HG03469 (cell line): Measurements from ENCODE around the gene SLC25A18.
"Not testable (repeated sequence)": the region's sequence is repeated elsewhere in the genome, so short reads cannot be mapped to it uniquely, and the experiment has no call there.

Experiments used
- ATAC-seq: cut with Tn5 transposase; IDR thresholded peaks from one replicate; pipeline ENCODE4 v1.9.1; 2021; ENCODE audit warnings: mild to moderate bottlenecking, moderate library complexity, moderate number of reproducible peaks; ENCODE audit not compliant: unreplicated experiment

SLC25A18 gene, protein sequence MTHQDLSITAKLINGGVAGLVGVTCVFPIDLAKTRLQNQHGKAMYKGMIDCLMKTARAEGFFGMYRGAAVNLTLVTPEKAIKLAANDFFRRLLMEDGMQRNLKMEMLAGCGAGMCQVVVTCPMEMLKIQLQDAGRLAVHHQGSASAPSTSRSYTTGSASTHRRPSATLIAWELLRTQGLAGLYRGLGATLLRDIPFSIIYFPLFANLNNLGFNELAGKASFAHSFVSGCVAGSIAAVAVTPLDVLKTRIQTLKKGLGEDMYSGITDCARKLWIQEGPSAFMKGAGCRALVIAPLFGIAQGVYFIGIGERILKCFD

DNA sequence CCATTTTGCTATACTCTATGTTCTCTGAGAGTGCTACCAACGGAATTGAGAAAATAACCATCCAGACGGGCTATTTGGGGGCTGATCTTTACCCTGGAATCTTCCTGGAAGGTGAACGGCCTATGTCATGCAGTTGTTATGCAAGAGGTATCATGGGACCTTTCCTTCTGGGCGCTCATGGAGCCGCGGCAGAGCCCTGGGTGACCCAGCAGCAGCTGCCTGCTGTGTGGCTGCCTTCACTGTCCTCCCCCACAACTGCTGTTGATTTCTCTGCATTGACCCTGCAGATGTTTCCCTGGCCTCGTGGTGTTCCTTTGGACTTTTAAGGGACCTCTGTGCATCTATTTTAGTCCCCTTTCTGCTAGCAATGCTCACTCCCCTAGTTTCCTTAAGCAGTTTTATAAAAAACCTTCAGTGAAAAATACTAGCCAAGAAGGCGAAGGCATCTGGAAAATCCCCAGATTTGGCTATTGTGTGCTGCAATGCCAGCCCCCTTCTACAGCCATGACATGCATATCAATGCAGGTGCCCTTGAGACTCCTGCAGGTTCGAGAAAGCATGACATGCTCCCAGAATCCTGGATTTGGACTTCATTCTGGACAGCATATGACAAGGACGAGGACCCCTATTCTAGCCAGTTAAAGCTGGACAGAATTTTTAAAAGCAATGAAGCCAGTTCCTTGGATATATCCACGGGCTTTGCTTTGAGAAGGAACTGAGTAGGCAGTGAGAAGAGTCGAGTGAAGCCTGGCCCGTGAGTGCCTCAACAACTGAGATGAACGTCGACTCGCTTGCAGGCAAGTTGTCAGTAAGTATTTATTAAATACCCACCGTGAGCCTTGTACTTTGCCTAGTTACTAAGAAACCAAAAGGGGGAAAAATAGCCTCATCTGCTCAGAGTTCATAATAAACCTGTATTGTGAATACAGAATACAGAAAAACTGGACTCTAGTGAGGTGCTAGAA, at the start of gene SLC25A18:
Gene SLC25A18, plus strand, starts transcription at position 593 of the 965 bp plus-strand sequence. CDS start 16,447 bp downstream, outside the sequence.
- ATAC-seq = no peak

DNA sequence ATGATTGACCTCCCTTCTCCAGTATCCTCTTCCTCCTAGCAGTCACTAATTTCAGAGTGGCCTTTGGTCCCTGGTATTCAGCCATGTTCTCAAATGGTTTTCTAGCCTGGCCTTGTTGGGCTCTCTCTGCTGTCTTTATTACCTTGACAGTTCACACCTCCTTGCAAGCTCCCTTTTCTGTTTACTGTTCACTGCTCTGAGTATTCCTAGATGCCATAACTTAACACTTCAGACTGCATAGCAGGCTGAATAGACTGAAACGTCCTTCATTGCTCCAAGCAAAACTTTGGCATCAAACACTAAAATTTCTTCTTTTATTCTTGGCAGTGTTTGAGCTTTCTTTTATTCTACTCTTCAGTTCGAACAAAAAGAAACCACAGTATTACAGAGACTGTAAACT, 49.7 kb upstream of the SLC25A18 start:
- no peak for ATAC-seq

DNA sequence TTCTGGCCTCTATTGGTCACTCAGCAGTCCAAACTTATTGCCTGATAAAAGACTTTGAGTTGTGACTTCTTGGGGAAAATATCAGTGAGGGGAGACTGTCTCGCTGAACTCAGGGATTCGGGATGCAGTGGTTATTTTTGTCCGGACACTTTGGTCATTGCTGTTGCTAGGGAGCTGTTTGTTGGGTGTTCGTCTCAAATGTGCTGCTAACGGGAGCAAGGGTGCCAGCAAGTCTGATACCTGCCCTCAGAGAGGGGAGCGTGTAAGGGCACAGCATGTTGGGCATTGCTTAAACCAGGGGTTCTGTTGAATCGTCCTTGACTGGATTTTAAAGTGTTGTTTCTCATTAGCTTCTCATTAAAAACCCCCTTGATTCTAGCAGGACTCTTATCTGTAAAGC, 49.2 kb upstream of the SLC25A18 start:
- no peak for ATAC-seq

DNA sequence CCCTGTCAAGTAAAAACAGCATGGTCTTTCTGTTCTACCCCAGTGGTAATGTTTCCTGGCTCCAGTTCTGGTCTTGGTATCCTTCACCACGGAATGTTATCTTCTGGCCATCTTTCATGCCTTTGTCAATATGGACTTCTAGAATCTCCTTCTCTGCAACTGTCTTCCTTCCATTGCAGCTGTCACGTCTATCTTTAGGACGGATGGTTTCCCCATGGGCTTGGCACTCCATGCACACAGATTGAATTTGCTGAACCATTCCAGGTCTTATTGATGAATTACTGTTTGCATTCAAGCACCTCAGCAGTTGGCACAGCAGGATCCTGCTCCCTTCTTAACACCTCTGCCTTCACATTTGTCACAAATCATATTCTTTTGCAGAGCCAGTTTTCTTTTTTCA, 44.9 kb upstream of the SLC25A18 start:
- no peak for ATAC-seq

DNA sequence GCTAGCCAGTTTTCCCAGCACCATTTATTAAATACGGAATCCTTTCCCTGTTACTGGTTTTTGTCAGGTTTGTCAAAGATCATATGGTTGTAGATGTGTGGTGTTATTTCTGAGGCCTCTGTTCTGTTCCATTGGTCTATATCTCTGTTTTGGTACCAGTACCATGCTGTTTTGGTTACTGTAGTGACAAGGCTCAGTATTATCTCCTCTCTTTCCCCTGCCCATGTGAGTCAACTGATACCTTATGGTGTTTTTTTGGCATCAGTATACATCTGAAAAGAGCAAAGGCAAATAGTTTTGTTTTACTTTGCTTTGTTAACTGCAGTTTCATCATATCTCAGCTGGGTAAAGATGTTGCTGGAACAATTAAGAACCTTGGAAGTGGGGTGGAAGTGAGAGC, 41.3 kb upstream of the SLC25A18 start:
- ATAC-seq = not testable (repeated sequence)

DNA sequence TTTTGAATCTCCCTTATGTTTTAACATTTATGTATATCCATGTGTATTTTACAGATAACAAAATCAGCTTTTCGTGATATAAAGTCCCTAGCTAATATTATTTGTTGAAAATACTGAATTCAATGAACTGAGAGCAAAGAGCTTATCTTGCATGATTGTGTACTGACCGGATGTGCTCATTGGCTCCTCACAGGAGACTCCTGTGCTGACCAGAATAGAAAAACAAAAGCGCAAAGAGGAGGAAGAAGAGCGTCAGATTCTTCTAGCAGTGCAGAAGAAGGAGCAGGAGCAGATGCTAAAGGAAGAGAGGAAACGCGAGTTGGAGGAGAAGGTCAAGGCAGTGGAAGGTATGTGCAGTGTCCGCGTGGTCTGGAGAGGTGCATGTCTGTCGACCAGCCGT, 39.4 kb upstream of the SLC25A18 start:
- no peak for ATAC-seq

DNA sequence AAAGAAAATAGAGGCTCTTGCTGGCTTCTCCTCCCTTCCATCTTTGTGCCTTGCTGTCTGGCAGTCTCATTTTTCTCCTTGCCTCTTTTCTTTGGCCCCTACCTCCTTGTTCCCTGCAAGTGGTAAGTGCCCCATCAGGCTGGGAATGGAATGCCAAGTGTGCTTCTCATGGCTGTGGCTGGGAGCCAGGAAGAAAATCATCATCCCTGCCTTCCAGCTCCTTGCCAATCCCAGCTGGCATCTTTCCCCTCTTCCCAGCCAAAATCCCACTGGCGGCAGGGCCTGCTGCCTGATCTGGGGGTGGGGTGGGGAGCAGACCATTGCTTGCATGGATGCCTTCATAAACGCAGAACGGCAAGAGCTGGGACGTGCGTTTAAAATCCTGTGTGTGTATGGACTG, 27.0 kb upstream of the SLC25A18 start:
- ATAC-seq = no peak

DNA sequence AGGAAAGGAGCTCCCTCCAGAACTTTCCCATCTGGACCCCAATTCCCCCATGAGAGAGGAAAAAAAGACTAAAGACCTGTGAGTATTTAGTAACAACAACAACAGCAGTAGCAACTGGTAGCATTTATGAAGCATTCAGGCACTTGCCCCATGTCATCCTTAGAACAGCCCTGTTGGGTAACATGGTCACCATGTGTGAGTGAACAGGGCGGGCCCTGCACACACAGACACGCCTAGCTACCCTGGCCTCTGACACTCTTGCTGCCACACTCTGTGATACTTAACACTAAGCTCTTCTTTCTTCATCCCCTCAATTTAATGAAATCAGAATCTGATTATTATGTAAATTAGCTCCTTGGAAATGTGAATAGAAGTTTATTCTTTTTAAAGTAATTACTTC, 26.1 kb upstream of the SLC25A18 start:
- no peak for ATAC-seq

DNA sequence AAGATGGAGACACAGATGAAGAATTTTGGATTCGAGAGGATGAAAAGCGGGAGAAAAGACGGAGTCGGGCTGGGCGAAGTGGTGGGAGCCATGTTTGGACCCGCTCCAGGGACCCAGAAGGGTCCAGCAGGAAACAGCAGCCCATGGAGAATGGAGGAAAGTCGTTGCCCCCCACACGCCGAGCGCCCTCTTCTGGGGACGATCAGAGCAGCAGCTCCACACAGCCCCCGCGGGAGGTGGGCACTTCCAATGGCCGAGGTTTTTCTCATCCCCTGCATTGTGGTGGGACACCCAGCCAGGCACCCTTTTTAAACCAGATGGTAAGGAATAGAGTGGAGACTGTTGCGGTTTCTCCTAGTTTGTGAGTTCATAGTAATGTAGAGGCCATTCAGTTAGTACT, 22.8 kb upstream of the SLC25A18 start:
- ATAC-seq = no peak

DNA sequence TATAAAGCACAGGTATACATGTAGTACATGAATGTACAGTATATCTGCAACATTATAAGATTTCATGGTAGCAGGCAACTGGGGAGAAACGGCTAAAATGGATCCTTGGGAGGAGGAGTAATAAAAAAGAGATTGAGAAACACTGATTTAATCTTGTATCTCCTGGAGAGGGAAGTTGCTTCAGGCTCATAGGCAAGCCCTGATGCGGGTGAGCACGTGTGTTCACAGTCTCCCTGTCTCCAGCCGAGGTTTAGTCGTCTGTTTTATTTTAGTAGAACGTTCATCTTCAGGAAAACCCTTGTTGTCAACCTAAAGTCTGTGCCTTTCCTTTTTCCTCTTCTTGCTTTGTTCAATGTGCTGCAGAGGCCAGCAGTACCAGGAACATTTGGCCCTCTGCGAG, 21.8 kb upstream of the SLC25A18 start:
- no peak for ATAC-seq

DNA sequence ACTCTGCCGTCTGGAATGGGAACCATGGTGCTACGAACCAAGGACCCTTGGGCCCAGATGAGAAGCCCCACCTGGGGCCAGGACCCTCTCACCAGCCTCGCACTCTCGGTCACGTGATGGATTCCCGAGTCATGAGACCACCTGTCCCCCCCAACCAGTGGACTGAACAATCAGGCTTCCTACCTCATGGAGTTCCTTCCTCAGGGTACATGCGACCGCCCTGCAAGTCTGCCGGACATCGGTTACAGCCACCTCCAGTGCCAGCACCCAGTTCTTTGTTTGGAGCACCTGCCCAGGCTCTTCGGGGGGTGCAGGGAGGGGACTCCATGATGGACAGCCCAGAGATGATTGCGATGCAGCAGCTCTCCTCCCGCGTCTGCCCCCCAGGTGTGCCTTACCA, 20.8 kb upstream of the SLC25A18 start:
- no peak for ATAC-seq

DNA sequence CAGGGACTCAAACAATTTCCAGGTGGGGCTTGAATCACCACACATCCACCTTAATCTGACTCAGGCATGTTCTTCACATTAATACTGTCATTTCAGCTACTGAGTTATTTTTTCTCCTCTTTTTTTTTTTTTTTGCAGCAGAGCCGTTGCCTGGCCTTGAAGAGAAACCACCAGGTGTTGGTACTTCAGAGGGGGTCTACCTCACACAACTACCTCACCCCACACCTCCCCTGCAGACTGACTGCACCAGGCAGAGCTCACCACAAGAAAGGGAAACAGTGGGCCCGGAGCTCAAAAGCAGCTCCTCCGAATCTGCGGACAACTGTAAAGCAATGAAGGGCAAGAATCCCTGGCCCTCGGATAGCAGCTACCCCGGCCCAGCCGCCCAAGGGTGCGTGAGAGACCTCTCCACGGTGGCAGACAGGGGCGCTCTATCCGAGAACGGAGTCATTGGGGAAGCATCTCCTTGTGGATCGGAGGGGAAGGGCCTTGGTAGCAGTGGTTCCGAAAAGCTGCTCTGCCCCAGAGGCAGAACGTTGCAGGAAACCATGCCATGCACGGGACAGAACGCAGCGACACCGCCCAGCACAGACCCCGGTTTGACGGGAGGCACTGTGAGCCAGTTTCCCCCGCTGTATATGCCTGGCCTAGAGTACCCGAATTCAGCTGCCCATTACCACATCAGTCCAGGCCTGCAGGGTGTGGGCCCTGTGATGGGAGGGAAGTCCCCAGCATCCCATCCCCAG, 15.1 kb upstream of the SLC25A18 start:
- no peak for ATAC-seq

DNA sequence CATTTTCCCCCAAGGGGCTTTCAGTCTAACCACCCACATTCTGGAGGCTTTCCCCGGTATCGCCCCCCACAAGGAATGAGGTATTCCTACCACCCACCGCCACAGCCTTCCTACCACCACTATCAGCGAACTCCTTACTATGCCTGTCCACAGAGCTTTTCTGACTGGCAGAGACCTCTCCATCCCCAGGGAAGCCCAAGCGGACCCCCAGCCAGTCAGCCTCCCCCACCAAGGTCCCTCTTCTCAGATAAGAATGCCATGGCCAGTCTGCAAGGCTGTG, 14.6 kb upstream of the SLC25A18 start:
- ATAC-seq = no peak

DNA sequence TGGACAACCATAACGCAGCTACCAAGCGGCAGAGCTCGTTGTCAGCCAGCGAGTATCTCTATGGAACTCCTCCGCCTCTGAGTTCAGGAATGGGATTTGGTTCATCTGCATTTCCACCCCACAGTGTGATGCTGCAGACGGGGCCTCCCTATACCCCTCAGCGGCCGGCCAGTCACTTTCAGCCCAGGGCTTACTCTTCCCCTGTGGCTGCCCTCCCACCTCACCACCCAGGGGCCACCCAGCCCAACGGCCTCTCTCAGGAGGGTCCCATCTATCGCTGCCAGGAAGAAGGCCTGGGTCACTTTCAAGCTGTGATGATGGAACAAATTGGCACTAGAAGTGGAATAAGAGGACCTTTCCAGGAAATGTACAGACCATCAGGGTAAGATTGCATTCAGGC, 14.1 kb upstream of the SLC25A18 start:
- no peak for ATAC-seq

DNA sequence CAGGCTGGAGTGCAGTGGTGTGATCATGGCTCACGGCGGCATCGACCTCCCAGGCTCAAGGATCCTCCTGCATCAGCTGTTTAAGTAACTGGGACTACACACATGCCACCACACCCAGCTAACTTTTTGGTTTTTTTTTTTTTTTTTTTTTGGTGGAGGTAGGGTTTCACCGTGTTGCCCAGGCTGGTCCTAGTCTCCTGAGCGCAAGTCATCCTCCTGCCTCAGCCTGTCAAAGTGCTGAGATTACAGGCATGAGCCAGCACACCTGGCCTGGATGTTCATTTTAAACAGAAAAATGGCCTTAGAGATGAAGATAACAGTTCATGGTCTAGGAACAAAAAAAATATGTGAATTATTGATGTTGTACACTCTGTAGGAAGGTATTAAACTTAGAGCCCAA, 13.6 kb upstream of the SLC25A18 start:
- no peak for ATAC-seq

DNA sequence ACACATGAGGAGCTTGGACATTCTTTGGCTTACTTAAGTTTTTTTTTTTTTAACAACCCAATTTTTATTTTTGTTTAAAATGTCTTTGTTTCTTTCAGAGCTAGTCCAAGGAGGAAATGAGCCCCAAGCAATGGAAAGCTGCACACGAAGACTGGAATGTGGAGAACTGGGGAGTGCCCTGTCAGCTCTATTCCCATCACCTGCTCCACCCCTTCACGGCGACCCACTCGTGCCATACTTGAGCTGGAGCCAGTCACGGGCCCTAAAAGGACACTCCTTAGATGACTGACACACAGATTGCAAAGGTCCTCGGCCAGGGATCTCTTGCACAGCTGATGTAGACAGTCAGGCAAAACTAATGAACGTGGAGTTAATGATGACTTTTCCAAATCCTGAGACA, 10.6 kb upstream of the SLC25A18 start:
- ATAC-seq = no peak

DNA sequence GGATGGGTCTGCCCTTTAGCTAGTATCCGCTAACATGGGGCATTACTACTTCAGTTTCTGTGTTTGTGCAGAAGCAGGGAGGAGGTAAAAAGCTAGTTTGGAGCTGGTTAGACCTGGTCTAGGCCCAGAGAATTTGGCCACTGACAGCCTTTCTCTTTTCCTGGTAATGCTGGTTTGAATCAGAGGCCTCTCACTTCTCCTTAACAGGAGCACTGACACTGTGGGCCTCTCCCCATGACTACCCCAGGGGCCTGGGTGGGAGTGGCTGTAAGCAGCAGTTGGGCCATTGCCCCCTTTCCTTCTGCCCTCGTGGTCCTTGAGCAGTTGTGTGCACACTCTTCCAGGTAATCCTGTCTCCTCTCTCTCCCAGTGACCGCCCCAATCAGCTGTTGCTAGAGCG, 8.5 kb upstream of the SLC25A18 start:
- ATAC-seq = no peak

DNA sequence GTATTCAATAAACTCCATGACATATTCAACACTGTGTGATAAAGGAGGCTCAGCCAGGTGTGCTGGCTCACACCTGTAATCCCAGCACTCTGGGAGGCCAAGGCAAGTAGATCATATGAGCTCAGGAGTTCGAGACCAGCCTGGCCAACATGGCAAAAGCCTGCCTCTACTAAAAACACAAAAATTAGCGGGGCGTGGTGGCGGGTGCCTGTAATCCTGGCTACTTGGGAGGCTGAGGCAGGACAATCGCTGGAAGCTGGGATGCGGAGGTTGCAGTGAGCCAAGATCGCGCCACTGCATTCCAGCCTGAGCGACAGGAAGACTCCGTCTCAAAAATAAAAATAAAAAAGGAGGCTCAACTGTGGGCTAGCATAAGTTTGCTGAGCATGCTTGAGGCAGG, 4.1 kb upstream of the SLC25A18 start:
- no peak for ATAC-seq

DNA sequence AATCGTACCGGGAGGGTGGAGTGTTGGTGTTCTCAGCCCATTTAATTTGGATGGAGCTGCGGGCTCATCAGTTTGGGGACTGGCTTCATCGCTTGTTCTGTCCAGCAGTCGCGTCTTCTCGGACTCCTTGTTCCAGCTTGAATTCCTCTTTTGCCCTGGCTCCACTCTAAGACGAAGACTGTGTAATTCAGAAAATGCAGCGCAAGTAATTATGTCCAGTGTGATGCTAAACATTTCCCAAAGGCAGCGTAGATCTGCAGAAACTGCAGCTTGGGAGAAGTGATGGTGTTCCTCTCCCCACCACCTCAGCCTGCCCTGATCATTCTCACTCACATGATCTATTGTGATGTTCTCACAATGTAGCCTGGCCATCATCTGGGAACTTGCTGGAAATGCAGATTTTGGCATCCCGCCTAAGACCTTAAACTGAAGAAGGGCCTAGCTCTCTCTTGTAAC, 666 bp downstream of the SLC25A18 start:
- ATAC-seq = no peak

DNA sequence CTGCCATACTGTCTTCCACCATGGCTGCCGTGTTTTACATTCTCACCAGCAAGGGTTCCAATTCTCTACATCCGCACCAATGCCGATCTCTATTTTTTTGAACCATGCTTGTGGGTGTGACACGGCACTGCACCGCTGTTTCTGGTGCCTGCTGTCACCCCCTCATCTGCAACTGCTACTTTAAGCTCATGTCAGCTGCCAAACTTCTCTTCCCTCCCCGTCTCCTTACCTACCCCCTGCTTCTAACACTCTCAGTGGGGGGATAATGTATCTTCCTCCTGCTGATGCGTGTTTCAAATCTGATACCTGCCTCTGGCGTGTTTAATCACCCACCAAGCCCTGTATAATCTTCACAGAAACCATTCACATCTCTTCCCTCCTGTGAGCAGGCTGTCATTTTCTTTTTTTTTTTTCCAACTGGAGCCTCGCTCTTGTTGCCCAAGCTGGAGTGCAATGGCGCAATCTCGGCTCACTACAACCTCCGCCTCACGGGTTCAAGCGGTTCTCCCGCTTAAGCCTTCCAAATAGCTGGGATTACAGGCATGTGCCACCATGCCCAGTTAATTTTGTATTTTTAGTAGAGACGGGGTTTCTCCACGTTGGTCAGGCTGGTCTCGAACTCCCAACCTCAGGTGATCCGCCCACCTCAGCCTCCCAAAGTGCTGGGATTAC, 2.9 kb downstream of the SLC25A18 start:
- not testable (repeated sequence) for ATAC-seq

DNA sequence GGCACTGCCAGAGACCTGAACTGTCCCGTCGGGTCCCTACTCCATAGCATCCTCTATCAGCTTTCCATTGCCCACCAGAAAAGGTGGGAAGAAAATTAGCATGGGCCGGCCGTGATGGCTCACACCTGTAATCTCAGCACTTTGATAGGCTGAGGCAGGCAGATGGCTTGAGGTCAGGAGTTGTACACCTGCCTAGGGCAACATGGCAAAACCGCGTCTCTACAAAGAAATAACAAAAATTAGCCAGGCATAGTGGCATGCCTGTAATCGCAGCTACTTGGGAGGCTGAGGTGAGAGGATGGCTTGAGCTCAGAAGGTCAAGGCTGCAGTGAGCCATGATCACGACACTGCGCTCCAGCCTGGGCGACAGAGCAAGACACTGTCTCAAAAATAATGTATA, 3.5 kb downstream of the SLC25A18 start:
- ATAC-seq = no peak
